Spleen (tissue), 7 donors: ENCODE results near the gene KPNA3.

ENCODE experiments used
- POLR2AphosphoS5 ChIP-seq, 3 donors: sonication (generic); formaldehyde crosslinking; IDR thresholded peaks; one replicate each; pipeline ENCODE4 v1.5.1; 2017; ENCODE audit warnings: antibody characterized with exemption in 3 of 3
- TF ChIP-seq, protein P1 (sequence below), 11 experiments: fragments of 200-600 bp in 7 of 11; fragments of 450-650 bp in 4 of 11; sonication (generic) in 4 of 11; IDR thresholded peaks in 8 of 11; conservative IDR thresholded peaks in 3 of 11; 1 replicate in 7 of 11; 2 replicates in 4 of 11; pipeline versions ENCODE4 v1.4.0 to v1.8.0; 2016 to 2021; ENCODE audit warnings: antibody characterized with exemption in 11 of 11, inconsistent platforms in 4 of 11, mild to moderate bottlenecking in 1 of 11
- donor health status: DM: no; HTN: no; CAD: no; lungs with moderate emphysema.
- donor health status: DM: no; HTN: no; CAD: no.
- donor health status: DM: no; HTN: no; CAD: no.

DNA sequence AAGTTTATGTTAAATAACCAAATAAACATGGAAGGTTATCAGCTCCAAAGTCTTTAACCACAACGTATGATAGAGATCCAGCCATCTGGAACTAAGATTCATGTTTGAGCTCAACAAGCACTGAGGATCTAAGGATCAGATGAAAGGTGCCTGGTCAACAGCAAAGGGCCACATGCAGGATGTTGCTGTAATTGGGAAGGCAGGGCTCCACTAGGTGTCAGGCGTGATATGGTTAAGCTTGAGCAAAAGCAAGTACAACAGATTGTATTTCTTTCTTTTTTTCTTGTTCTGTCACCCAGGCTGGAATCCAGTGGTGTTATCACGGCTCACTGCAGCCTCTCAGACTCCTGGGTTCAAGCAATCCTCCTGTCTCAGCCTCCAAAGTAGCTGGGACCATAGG, 113.2 kb downstream of the KPNA3 start:
- TF ChIP-seq, protein P1, sequence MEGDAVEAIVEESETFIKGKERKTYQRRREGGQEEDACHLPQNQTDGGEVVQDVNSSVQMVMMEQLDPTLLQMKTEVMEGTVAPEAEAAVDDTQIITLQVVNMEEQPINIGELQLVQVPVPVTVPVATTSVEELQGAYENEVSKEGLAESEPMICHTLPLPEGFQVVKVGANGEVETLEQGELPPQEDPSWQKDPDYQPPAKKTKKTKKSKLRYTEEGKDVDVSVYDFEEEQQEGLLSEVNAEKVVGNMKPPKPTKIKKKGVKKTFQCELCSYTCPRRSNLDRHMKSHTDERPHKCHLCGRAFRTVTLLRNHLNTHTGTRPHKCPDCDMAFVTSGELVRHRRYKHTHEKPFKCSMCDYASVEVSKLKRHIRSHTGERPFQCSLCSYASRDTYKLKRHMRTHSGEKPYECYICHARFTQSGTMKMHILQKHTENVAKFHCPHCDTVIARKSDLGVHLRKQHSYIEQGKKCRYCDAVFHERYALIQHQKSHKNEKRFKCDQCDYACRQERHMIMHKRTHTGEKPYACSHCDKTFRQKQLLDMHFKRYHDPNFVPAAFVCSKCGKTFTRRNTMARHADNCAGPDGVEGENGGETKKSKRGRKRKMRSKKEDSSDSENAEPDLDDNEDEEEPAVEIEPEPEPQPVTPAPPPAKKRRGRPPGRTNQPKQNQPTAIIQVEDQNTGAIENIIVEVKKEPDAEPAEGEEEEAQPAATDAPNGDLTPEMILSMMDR (IDR thresholded peaks at IDR 0.05 in 8 of 11, conservative IDR thresholded peaks at IDR 0.05 in 3 of 11), result no peak
- no peak for TF ChIP-seq POLR2AphosphoS5 (IDR thresholded peaks at IDR 0.05)
